Right renal pelvis (tissue), 4 donors: Measurements from ENCODE around the gene STMN3. TPM values are rescaled to one million over a fixed set of nuclear protein-coding genes. Genes with fewer than 3 reads are reported as not detected.

ENCODE experiments used
- DNase-seq, 4 donors: peaks; one replicate each; pipeline ENCODE4 v3.0.0-alpha.2; 2013; ENCODE audit warnings: low read depth in 4 of 4, low spot score in 3 of 4, missing footprints in 1 of 4
- polyA plus RNA-seq, 4 donors: library from polyadenylated mRNA; unstranded; fragments of 120-200 nt; gene quantifications; one replicate each; pipeline ENCODE4 v1.2.1, GENCODE V29; 2013; ENCODE audit not compliant: insufficient read length in 4 of 4

The STMN3 gene
- polyA plus RNA-seq, 4 donors: 23.5 to 39.7 (median 29.3) TPM

DNA sequence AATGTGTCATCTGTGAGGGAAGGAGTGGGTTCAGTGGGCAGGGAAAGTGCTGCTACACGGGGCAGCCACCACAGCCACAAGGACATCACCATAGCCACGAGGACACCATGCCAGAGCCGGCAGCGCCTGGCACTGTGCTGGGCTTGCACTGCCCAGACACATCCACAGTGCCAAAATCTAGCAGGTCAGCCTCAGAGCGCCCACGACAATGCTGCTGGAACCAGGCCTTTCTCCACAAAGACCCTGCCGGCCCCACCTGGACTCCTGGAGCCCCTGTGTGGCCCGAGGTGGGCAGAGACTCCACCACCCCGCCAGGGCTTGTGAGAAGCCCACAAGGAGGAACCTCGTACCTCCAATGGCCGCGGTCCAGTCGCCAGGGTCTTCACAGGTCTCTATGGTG, 60.6 kb downstream of the STMN3 start:
- no peak for DNase-seq

DNA sequence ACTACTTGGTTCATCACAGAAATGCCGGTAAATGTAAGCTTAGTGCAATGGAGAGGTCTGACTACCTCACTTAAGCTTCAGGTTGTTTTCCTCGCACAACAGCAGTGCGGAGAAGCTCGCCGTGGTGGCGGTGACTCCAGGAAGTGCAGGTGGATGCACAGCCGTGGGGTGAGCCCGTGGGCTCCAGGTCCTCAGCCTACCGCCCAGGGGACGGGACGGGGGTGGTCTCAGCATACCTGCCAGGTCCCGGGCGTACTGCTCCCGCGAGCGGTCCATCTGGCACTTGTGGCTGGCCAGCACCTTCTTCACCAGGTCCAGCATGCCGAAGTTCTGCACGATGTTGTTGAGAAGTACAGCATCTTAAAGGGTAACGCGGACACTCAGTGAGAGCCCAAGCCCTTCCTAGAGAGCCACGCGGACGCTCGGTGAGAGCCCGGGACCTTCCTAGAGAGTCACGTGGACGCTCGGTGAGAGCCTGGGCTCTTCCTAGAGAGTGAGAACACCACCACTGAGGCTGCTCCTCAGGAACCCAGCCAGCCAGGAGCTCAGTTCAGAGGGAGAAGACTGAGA, 61.4 kb downstream of the STMN3 start:
- DNase-seq: no peak

DNA sequence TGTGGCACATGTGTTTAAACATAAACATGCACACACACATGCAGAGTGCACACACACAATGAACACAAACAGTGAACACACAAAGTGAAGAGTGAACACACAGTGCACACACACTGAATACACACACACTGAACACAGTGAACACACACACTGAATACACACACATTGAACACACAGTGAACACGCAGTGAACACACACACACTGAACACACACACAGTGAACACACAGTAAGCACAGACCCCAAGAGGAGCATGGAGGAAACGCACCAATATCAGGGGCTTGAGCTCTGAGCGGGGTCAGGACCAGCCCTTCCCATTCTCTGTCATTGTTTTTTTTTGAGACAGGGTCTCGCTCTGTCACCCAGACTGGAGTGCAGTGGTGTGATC, 62.1 kb downstream of the STMN3 start:
- DNase-seq: no peak

DNA sequence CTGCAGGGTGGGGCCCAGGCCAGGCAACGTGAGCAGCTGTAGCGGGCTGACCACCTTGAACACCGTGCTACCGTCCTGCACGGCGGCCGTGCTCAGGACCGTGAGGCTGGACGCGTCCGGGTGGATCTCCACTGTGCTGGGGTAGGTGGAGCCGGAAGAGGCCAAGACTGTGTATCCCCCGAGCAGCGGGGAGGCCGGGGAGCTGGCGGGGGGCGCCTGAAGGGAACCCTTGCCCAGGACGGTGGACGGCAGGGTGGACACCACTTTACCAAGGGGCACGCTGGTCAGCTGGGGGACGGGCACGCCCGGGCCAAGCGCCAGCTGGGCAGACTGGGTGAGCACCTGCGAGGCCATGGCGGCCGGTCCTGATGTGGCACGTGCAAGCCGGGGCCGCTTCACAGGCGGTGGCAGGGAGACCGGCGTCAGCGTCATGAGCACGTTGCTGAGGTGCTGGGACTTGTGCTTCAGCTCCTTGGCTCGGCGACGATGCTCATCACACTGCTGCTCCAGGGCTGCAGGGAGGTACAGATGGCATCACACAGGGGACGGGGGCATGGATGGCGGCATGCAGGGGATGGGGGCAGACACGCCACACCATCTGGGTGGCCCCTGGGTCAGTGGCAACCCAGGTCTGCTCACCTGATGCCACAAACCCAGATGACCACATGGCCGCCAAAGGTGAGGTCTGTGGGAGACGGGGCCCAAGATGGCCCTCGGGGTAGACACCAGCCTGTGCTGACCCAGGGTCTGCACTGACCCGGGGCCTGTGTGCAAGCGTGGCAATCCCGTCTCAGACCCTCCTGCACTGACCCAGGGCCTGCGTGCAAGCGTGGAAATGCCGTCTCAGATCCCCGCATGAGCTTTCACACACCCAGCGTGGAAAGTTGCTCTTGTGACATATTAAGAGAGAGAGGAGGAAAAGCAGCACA, 62.7 kb downstream of the STMN3 start:
- no peak for DNase-seq

Other genes starting within 250 kb of the STMN3 start
- 1 to 10 TPM; 4.9 to 9.0 (median 5.1) TPM for gene KCNQ2, start 180.8 kb downstream of the STMN3 start, polyA plus RNA-seq
- gene EEF1A2, start 154.3 kb downstream of the STMN3 start, polyA plus RNA-seq: 1 to 10 TPM in 3 of 4 donors, under 1 TPM in 1; 0.56 to 3.8 (median 1.4) TPM
- gene PPDPF, start 132.7 kb downstream of the STMN3 start, polyA plus RNA-seq: 100 to 1,000 TPM; 159 to 425 (median 233) TPM
- gene PTK6, start 116.0 kb downstream of the STMN3 start, polyA plus RNA-seq: 1 to 10 TPM in 2 of 4 donors, under 1 TPM in 2; 0.44 to 1.1 (median 0.81) TPM
- under 1 TPM in 3 of 4 donors, not detected in 1; 0.17 to 0.31 (median 0.24) TPM for gene SRMS, start 105.7 kb downstream of the STMN3 start, polyA plus RNA-seq
- gene FNDC11, start 99.3 kb downstream of the STMN3 start, polyA plus RNA-seq: 1 to 10 TPM in 3 of 4 donors, under 1 TPM in 1; 0.90 to 2.1 (median 1.1) TPM
- 10 to 100 TPM; 10.1 to 15.3 (median 11.2) TPM for gene HELZ2, start 79.2 kb downstream of the STMN3 start, polyA plus RNA-seq
- gene GMEB2, start 26.3 kb downstream of the STMN3 start, polyA plus RNA-seq: 10 to 100 TPM in 3 of 4 donors, 1 to 10 TPM in 1; 9.4 to 12.7 (median 10.7) TPM
- 10 to 100 TPM; 15.8 to 18.2 (median 17.6) TPM for gene RTEL1, start 4.9 kb upstream of the STMN3 start, polyA plus RNA-seq
- 1 to 10 TPM; 1.1 to 2.7 (median 1.6) TPM for gene TNFRSF6B, start 43.2 kb upstream of the STMN3 start, polyA plus RNA-seq
- 10 to 100 TPM; 29.9 to 41.3 (median 34.4) TPM for gene ARFRP1, start 54.6 kb upstream of the STMN3 start, polyA plus RNA-seq
- 10 to 100 TPM; 15.2 to 24.6 (median 18.0) TPM for gene ZGPAT, start 54.6 kb upstream of the STMN3 start, polyA plus RNA-seq
- gene LIME1, start 83.2 kb upstream of the STMN3 start, polyA plus RNA-seq: 10 to 100 TPM in 1 of 4 donors, 1 to 10 TPM in 3; 4.6 to 13.6 (median 7.3) TPM
- 100 to 1,000 TPM in 1 of 4 donors, 10 to 100 TPM in 3; 75.7 to 142 (median 80.1) TPM for gene SLC2A4RG, start 86.4 kb upstream of the STMN3 start, polyA plus RNA-seq
- 10 to 100 TPM; 16.7 to 20.1 (median 18.0) TPM for gene ZBTB46, start 177.8 kb upstream of the STMN3 start, polyA plus RNA-seq
- gene ABHD16B, start 208.1 kb upstream of the STMN3 start, polyA plus RNA-seq: not detected
- gene TPD52L2, start 211.8 kb upstream of the STMN3 start, polyA plus RNA-seq: 10 to 100 TPM; 84.8 to 91.5 (median 87.1) TPM
- gene DNAJC5, start 241.7 kb upstream of the STMN3 start, polyA plus RNA-seq: 10 to 100 TPM; 28.3 to 34.5 (median 31.1) TPM